ENCODE data around the gene PCBP2. TPM values are rescaled to one million over a fixed set of nuclear protein-coding genes. Genes with fewer than 3 reads are reported as not detected.
"Not testable (repeated sequence)": the region's sequence is repeated elsewhere in the genome, so short reads cannot be mapped to it uniquely, and the experiment has no call there.

PCBP2 gene
- total and polyA plus RNA-seq, 9 donors = 206 to 664 (median 583) TPM

DNA sequence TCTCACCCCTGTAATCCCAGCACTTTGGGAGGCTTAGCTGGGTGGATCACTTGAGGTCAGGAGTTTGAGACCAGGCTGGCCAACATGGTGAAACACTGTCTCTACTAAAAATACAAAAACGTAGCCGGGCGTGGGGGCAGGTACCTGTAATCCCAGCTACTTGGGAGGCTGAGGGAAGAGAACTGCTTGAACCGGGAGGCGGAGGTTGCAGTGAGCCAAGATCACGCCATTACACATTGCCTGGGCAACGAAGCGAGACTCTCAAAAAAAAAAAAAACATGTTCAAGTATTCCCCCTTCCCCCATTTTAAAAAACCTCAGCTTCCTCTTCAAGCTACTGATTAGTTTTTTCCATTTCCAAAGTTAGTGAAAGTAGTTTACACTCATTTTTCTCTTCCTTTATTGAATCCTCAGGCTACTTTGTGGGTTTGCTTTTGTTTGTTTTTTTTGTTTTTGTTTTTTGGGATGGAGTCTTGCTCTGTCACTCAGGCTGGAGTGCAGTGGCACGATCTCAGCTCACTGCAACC, 34.5 kb upstream of the PCBP2 start:
- H3K9me3 ChIP-seq (replicated peaks; ENCODE audit: control insufficient read depth, low read depth, low read length); H3K27me3 ChIP-seq (ENCODE audit: control insufficient read depth, insufficient read depth, low read length); H3K27ac ChIP-seq (ENCODE audit: low read length); H3K4me3 ChIP-seq (ENCODE audit: low read length); H3K4me1 ChIP-seq (ENCODE audit: control insufficient read depth, insufficient read depth, low read length): not testable (repeated sequence)
- peak; percentile 46 for DNase-seq
- H3K36me3 ChIP-seq (ENCODE audit: control insufficient read depth, insufficient read depth, low read length) = peaks cover 15% of the 10 kb centered on the region
- no CpG with 5 or more reads among the region's 9 CpGs for WGBS (ENCODE audit: insufficient coverage)

DNA sequence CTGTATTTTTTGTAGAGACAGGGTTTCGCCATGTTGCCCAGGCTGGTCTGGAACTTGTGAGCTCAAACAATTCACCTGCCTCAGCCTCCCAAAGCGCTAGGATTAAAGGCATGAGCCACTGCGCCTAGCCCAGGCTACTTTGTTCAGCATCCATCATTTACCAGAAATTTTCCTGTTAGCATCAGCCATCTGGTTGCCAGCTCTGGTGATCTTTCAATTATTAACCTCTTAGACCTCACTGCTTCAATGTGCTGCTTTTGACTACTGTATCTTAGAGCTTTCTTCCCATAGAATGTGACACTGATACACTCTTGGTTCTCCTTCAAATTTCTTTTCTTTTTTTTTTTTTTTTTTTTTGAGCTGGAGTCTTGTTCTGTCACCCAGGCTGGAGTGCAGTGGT, 33.7 kb upstream of the PCBP2 start:
- Histone ChIP-seq H3K9me3 (replicated peaks; ENCODE audit: control insufficient read depth, low read depth, low read length) (no peaks in the 10 kb centered on the region), H3K27me3 (ENCODE audit: control insufficient read depth, insufficient read depth, low read length) (no peaks in the 10 kb centered on the region), H3K4me3 (ENCODE audit: low read length) (no peak overlapping the region), H3K36me3 (ENCODE audit: control insufficient read depth, insufficient read depth, low read length) (peaks cover 10% of the 10 kb centered on the region), H3K4me1 (ENCODE audit: control insufficient read depth, insufficient read depth, low read length) (peaks cover 7% of the 10 kb centered on the region), H3K27ac (ENCODE audit: low read length) (no peak overlapping the region)
- WGBS (ENCODE audit: insufficient coverage) = 83% methylated on average over 3 of the region's 3 CpGs
- DNase-seq = no peak

- no peak for DNase-seq
- Histone ChIP-seq H3K27me3 (ENCODE audit: control insufficient read depth, insufficient read depth, low read length) (no peaks in the 10 kb centered on the region), H3K9me3 (replicated peaks; ENCODE audit: control insufficient read depth, low read depth, low read length) (no peaks in the 10 kb centered on the region), H3K36me3 (ENCODE audit: control insufficient read depth, insufficient read depth, low read length) (peaks cover 5% of the 10 kb centered on the region), H3K4me3 (ENCODE audit: low read length) (no peak overlapping the region), H3K27ac (ENCODE audit: low read length) (no peak overlapping the region), H3K4me1 (ENCODE audit: control insufficient read depth, insufficient read depth, low read length) (peaks cover 5% of the 10 kb centered on the region)
- WGBS (ENCODE audit: insufficient coverage) = 78% methylated on average over 2 of the region's 2 CpGs
These were observed 32.1 kb upstream of the PCBP2 start for GRCh38 chr12:53419756-53420155.

DNA sequence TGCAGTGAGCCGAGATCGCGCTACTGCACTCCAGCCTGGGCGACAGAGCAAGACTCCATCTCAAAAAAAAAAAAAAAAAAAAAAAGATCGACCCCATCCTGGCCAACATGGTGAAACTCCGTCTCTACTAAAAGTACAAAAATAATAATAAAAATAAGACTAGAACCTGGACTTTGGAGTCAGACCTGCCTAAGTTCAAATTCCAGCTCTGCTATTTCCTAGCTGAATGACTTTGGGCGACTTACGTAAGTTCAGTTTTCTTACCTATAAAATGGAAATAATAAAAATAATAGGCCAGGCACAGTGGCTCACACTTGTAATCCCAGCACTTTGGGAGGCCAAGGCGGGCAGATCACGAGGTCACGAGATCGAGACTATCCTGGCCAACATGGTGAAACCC, 29.7 kb upstream of the PCBP2 start:
- not testable (repeated sequence) for DNase-seq; H3K9me3 ChIP-seq (replicated peaks; ENCODE audit: control insufficient read depth, low read depth, low read length); H3K36me3 ChIP-seq (ENCODE audit: control insufficient read depth, insufficient read depth, low read length); H3K4me3 ChIP-seq (ENCODE audit: low read length); H3K27me3 ChIP-seq (ENCODE audit: control insufficient read depth, insufficient read depth, low read length); H3K27ac ChIP-seq (ENCODE audit: low read length); H3K4me1 ChIP-seq (ENCODE audit: control insufficient read depth, insufficient read depth, low read length)
- WGBS (ENCODE audit: insufficient coverage) = no CpG with 5 or more reads among the region's 12 CpGs

DNA sequence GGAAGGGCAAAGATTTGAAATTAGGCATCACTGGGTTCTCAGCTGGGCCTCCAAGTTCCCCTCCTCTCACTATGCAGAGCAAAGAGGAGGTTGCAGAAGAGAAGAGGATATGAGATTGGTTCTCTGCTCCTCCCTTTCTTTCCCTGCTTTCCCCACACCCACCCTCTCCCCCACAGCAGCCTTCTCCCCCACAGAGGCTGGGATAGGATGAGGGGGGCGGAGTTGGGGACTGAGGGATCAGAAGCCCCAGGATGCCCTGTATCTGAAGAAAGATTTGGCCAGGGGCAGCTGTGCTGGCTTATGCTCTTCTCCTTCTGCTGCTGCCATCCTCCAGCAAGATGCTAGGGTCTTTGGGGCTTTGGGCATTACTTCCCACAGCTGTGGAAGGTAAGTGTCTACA, 28.3 kb upstream of the PCBP2 start, which contains the start of gene AMHR2:
TSS of gene AMHR2 (plus strand) at position 259 of the 400 bp plus-strand sequence. CDS start at position 339, 80 bp downstream.
- DNase-seq = no peak
- H3K4me1 ChIP-seq (ENCODE audit: control insufficient read depth, insufficient read depth, low read length) = peaks cover 4% of the 10 kb centered on the region
- WGBS (ENCODE audit: insufficient coverage) = no CpG with 5 or more reads among the region's 1 CpG
- no peak within 1 kb of the TSS for H3K27ac ChIP-seq (ENCODE audit: low read length)
- no peaks in the 10 kb centered on the region for H3K9me3 ChIP-seq (replicated peaks; ENCODE audit: control insufficient read depth, low read depth, low read length)
- H3K4me3 ChIP-seq (ENCODE audit: low read length) = no peak within 1 kb of the TSS
- no peaks in the 10 kb centered on the region for H3K27me3 ChIP-seq (ENCODE audit: control insufficient read depth, insufficient read depth, low read length)
- no peaks in the 10 kb centered on the region for H3K36me3 ChIP-seq (ENCODE audit: control insufficient read depth, insufficient read depth, low read length)

DNA sequence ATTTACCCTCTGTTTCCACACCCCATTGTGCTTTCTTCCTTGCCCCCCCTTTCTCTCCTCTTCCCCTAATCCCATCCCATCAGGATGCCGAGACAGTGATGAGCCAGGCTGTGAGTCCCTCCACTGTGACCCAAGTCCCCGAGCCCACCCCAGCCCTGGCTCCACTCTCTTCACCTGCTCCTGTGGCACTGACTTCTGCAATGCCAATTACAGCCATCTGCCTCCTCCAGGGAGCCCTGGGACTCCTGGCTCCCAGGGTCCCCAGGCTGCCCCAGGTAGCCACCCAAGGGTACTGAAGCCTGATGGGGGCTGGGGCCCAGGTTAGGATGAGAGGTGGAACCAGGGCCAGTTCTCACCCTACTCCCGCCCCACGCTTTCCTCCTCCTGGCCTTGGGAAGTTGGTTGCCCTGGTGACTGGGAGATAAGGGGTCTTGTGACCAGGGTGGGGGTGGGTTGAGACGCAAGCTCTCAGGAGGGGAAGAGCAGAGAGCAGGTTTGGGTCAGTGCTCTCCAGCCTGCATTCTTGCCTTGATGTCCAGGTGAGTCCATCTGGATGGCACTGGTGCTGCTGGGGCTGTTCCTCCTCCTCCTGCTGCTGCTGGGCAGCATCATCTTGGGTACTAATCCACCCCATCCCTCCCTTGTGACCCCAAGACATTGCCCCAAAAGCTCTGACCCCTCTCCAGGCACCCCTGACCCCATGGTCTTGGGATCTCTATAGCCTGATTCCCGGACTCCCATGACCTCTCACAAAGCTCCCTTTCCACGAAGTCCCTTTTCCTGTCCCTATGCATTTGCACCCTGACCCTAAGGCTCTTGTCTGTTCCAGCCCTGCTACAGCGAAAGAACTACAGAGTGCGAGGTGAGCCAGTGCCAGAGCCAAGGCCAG, 27.0 kb upstream of the PCBP2 start:
- no peaks in the 10 kb centered on the region for H3K9me3 ChIP-seq (replicated peaks; ENCODE audit: control insufficient read depth, low read depth, low read length)
- H3K4me1 ChIP-seq (ENCODE audit: control insufficient read depth, insufficient read depth, low read length) = peaks cover 4% of the 10 kb centered on the region
- WGBS (ENCODE audit: insufficient coverage) = 68% methylated on average over 6 of the region's 9 CpGs
- H3K27ac ChIP-seq (ENCODE audit: low read length) = no peak overlapping the region
- no peaks in the 10 kb centered on the region for H3K27me3 ChIP-seq (ENCODE audit: control insufficient read depth, insufficient read depth, low read length)
- H3K36me3 ChIP-seq (ENCODE audit: control insufficient read depth, insufficient read depth, low read length) = no peaks in the 10 kb centered on the region
- H3K4me3 ChIP-seq (ENCODE audit: low read length) = no peak overlapping the region
- no peak for DNase-seq

- no peaks in the 10 kb centered on the region for H3K27me3 ChIP-seq (ENCODE audit: control insufficient read depth, insufficient read depth, low read length)
- no peaks in the 10 kb centered on the region for H3K36me3 ChIP-seq (ENCODE audit: control insufficient read depth, insufficient read depth, low read length)
- no peak for DNase-seq
- 62% methylated on average over 11 of the region's 11 CpGs for WGBS (ENCODE audit: insufficient coverage)
- peaks cover 4% of the 10 kb centered on the region for H3K4me1 ChIP-seq (ENCODE audit: control insufficient read depth, insufficient read depth, low read length)
- H3K9me3 ChIP-seq (replicated peaks; ENCODE audit: control insufficient read depth, low read depth, low read length) = no peaks in the 10 kb centered on the region
- no peak overlapping the region for H3K4me3 ChIP-seq (ENCODE audit: low read length)
- H3K27ac ChIP-seq (ENCODE audit: low read length) = no peak overlapping the region
These were observed 26.3 kb upstream of the PCBP2 start for GRCh38 chr12:53425515-53426150.

GRCh38 chr12:53427905-53428594, 23.9 kb upstream of the PCBP2 start:
- H3K4me3 ChIP-seq (ENCODE audit: low read length) = no peak overlapping the region
- H3K27me3 ChIP-seq (ENCODE audit: control insufficient read depth, insufficient read depth, low read length) = no peaks in the 10 kb centered on the region
- 70% methylated on average over 5 of the region's 7 CpGs for WGBS (ENCODE audit: insufficient coverage)
- DNase-seq = no peak
- H3K36me3 ChIP-seq (ENCODE audit: control insufficient read depth, insufficient read depth, low read length) = no peaks in the 10 kb centered on the region
- H3K4me1 ChIP-seq (ENCODE audit: control insufficient read depth, insufficient read depth, low read length) = no peaks in the 10 kb centered on the region
- no peak overlapping the region for H3K27ac ChIP-seq (ENCODE audit: low read length)
- no peaks in the 10 kb centered on the region for H3K9me3 ChIP-seq (replicated peaks; ENCODE audit: control insufficient read depth, low read depth, low read length)

GRCh38 chr12:53428741-53429140, 23.2 kb upstream of the PCBP2 start:
- DNase-seq = no peak
- H3K9me3 ChIP-seq (replicated peaks; ENCODE audit: control insufficient read depth, low read depth, low read length) = no peaks in the 10 kb centered on the region
- no peak overlapping the region for H3K27ac ChIP-seq (ENCODE audit: low read length)
- no peaks in the 10 kb centered on the region for H3K27me3 ChIP-seq (ENCODE audit: control insufficient read depth, insufficient read depth, low read length)
- H3K4me3 ChIP-seq (ENCODE audit: low read length) = no peak overlapping the region
- WGBS (ENCODE audit: insufficient coverage) = 96% methylated on average over 2 of the region's 7 CpGs
- no peaks in the 10 kb centered on the region for H3K36me3 ChIP-seq (ENCODE audit: control insufficient read depth, insufficient read depth, low read length)
- no peaks in the 10 kb centered on the region for H3K4me1 ChIP-seq (ENCODE audit: control insufficient read depth, insufficient read depth, low read length)

- no peak for DNase-seq
- H3K4me3 ChIP-seq (ENCODE audit: low read length) = no peak overlapping the region
- no peaks in the 10 kb centered on the region for H3K27me3 ChIP-seq (ENCODE audit: control insufficient read depth, insufficient read depth, low read length)
- H3K36me3 ChIP-seq (ENCODE audit: control insufficient read depth, insufficient read depth, low read length) = no peaks in the 10 kb centered on the region
- no peaks in the 10 kb centered on the region for H3K9me3 ChIP-seq (replicated peaks; ENCODE audit: control insufficient read depth, low read depth, low read length)
- 86% methylated on average over 2 of the region's 5 CpGs for WGBS (ENCODE audit: insufficient coverage)
- H3K27ac ChIP-seq (ENCODE audit: low read length) = no peak overlapping the region
- no peaks in the 10 kb centered on the region for H3K4me1 ChIP-seq (ENCODE audit: control insufficient read depth, insufficient read depth, low read length)
These were observed 21.8 kb upstream of the PCBP2 start for GRCh38 chr12:53430116-53430515.

Measured in muscle of leg (tissue), 11 donors.